Keratinocyte (primary cell): ENCODE results near the gene NDUFC2.

Experiments used
- CTCF ChIP-seq, 3 experiments: IDR thresholded peaks in 1 of 3; conservative IDR thresholded peaks in 1 of 3; optimal IDR thresholded peaks in 1 of 3; 2 replicates in 2 of 3; 3 replicates in 1 of 3; pipeline versions ENCODE3 to v1.5.1; 2011; ENCODE audit warnings: low read length in 3 of 3, mild to moderate bottlenecking in 3 of 3, moderate library complexity in 2 of 3, control low read depth in 1 of 3, inconsistent platforms in 1 of 3; ENCODE audit not compliant: insufficient read depth in 2 of 3; ENCODE audit errors: extremely low read depth in 1 of 3
- EZH2 ChIP-seq: IDR thresholded peaks from one replicate; pipeline ENCODE4 v1.6.1; 2012; ENCODE audit warnings: inconsistent platforms, mild to moderate bottlenecking, low read length, moderate library complexity

- TF ChIP-seq CTCF (optimal IDR thresholded peaks at IDR 0.05 in 1 of 3, IDR thresholded peaks at IDR 0.05 in 1 of 3, conservative IDR thresholded peaks at IDR 0.05 in 1 of 3; ENCODE audit: extremely low read depth in 1 of 3, insufficient read depth in 2 of 3, low read length in 3 of 3) = no peak
- TF ChIP-seq EZH2 = no peak
Measured at GRCh38 chr11:78072455-78072854, 7.2 kb downstream of the NDUFC2 start.
